KG1 (cell line): Measurements from ENCODE around the gene PARM1.
A peak's percentile ranks its signal among the peaks of the same experiment; 100 is the strongest.

ENCODE experiments used
- DNase-seq: peaks from one replicate; lab custom pipeline; 2025; lab: John Stamatoyannopoulos, UW

The PARM1 gene, protein sequence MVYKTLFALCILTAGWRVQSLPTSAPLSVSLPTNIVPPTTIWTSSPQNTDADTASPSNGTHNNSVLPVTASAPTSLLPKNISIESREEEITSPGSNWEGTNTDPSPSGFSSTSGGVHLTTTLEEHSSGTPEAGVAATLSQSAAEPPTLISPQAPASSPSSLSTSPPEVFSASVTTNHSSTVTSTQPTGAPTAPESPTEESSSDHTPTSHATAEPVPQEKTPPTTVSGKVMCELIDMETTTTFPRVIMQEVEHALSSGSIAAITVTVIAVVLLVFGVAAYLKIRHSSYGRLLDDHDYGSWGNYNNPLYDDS

GRCh38 chr4:74932832-74933561 lies at the start of gene PARM1:
PARM1 (plus strand) TSS chr4:74933116; CDS start chr4:74933328, 212 bp downstream.
- DNase-seq = peak; percentile 39

DNA sequence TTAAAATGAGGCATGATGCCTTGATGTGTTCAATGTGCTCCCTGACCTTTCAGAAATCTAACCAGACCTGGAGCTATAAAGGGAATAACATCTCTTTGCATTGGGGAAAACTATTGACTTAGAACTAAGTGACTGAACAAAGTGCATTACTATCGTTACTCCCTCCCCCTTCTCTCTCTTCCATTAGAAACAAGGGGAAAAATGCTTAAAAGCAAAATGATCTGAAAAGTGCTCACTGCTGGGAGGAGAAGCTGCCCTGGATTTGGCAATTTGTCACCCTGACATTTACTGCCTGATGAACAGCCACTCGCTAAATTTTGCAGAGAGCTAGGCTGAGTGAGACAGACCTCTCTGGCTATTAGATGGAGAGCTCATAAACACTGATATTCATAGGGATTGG lies 48.6 kb upstream of the PARM1 start:
- DNase-seq = no peak

- DNase-seq = no peak
Observed at GRCh38 chr4:74886484-74886883, 46.4 kb upstream of the PARM1 start.

GRCh38 chr4:74890341-74890740 lies 42.6 kb upstream of the PARM1 start:
- DNase-seq = no peak

- DNase-seq = no peak
Observed at GRCh38 chr4:74891037-74891436, 41.9 kb upstream of the PARM1 start.

GRCh38 chr4:74893171-74893570 lies 39.7 kb upstream of the PARM1 start:
- no peak for DNase-seq

DNA sequence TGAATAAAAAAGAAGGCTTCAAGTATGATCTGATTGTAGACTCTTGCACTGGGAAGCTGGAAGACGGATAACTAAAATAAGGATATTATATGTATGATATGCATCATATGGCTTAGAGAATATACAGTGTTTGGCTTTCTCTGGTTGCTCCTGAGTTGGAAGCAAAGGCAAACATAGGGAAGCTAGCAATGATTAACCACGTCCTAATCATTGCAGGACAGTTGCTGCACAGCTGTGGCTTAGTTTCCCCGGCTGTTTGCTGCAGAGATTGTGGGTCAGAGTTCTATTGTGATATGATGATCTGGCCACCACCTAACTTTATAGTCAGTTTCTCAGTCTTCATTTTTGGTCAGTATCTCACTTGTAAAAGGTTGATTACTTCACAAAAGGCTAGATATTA lies 36.3 kb upstream of the PARM1 start:
- no peak for DNase-seq

- no peak for DNase-seq
Observed at GRCh38 chr4:74897386-74897785, 35.5 kb upstream of the PARM1 start.

GRCh38 chr4:74900862-74901261 lies 32.1 kb upstream of the PARM1 start:
- no peak for DNase-seq

- DNase-seq = no peak
Observed at GRCh38 chr4:74904509-74905065, 28.3 kb upstream of the PARM1 start.

- no peak for DNase-seq
Observed at GRCh38 chr4:74906771-74907170, 26.1 kb upstream of the PARM1 start.

DNA sequence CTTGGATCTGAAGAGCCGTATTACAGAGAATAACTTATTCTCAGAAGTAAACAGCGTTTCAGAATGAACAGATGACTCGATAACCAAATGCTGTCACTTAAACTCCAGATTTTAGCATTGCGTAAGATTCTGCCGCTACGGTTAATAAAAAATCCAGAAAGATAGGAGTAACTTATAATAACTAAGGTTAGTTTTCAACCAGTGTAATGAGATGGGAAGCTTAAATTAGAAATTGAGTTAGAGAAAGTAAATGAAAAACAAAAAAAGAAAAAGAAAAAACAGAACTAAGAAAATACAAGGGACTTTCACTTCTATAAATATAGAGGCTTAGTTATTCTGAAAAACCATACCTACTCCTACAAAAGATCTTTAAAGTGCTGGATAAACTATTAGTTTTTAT lies 13.1 kb upstream of the PARM1 start:
- no peak for DNase-seq

DNA sequence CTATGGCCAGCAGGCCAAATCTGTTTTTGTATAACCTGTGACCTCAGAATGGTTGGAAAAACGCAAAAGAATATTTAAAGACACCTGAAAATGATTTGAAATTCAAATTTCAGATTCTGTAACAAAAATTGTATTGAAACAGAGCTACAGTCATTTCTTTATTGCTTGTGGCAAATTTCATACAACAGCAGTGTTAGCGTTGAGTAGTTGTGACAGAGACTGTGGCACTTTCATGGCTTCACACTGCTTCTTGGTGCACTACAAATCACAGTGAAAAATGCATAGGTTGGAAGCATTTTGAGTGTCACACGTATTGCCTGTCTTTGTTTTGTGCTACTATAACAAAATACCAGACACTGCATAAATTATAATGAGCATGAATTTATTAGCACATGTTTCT lies 12.2 kb upstream of the PARM1 start:
- DNase-seq = no peak

DNA sequence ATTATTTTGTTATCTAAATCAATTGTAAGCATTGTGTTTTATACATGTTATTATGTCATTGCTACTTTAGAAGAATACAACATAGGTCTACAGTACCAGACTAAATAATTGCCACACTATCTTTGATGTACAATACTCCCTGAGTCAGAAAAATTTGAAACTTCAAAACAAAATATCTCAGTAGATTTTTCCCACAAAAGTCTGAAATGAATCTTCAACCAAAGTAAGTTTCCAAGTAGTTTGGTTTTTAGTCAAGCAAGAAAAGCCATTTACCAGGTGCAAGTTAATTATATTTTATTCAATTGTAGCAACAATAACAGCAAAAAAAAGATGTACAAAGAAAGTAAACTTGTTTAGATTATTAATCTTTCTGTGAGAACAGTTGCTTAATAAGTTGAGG lies 11.4 kb upstream of the PARM1 start:
- DNase-seq = no peak

DNA sequence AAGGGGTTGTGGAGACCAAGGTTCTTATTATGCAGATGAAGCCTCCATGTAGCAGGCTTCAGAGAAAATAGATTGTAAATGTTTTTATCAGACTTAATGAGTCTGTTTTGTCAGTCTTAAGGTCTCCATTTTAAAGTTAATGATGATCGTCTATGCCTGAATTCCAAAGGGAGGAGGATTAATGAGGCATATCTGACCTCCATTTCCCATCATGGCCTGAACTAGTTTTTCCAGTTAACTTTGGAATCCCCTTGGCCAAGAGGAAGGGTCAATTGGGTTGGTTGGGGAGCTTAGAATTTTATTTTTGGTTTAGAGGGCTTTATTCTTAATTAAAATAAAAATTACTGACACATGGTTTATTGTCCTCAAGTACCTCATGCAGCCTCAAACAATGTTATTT lies 6.9 kb upstream of the PARM1 start:
- DNase-seq = no peak

GRCh38 chr4:74930162-74930561 lies 2.8 kb upstream of the PARM1 start:
- no peak for DNase-seq

DNA sequence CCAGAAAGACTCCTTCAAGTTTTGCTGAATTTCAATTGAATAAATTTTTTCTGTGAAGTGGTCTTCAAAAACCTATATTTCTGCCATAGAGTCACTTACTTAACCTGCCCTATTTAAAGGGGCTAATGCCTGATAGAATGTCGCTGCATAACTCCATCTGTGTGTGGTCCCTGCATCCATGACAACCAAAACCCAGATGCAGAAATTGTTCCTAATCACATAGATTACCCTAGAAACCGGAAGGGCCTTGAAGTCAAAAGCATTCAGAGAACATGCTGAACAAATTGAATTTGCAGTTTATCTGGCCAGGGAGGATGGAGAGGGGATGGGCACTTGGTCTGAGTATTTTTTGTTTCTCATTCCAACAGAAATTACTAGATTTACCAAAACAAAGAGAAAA lies 1.5 kb upstream of the PARM1 start:
- no peak for DNase-seq

- no peak for DNase-seq
Observed at GRCh38 chr4:74932010-74932409, 906 bp upstream of the PARM1 start.

DNA sequence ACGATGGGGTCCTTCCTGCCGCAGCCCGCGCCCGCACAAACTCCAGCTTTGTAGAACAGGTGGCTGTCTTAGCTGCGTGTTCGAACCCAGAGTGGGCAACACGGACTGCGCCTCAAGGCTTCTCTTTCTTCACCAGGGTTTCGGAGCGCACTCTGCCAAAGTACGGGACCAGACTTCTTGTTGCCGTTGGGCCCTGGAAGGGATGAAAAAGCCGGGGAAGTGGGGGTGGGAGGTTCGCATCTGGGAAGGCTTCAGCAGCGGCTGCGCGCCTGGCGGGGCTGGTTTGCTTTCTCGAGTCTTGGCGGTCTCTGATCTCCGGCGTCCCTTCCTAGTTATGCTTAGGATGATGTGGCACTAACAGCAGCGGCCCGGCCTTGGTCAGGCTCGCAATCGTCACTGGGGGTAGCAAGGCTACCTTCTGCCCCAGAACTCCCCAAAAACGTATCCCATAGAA lies 673 bp downstream of the PARM1 start:
- no peak for DNase-seq

GRCh38 chr4:74934016-74934831 lies 1.3 kb downstream of the PARM1 start:
- no peak for DNase-seq

DNA sequence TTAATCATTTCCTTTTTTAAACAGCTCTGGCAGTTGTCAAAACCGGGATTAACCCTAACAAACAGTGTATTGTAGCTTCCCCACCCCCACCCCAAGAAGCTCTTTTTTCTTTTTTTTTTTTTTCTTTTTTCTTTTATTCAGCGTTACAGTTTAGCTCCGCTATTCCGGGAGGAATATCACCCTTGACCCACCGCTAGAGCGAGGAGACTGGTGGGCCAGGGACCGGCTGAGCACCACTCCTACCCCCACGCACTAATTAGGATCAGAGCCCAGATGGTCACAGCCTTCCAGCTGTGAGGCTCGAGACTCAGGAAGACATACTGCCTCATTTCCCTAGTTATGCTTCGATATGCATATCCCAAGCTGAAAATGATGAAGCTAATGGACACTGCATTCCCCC lies 2.0 kb downstream of the PARM1 start:
- no peak for DNase-seq

- no peak for DNase-seq
Observed at GRCh38 chr4:74941123-74941522, 8.2 kb downstream of the PARM1 start.
